GM18517 (cell line): Measurements from ENCODE around the gene PIP5K1B.
A peak's percentile ranks its signal among the peaks of the same experiment; 100 is the strongest.

Experiments used
- ATAC-seq: cut with Tn5 transposase; IDR thresholded peaks from one replicate; pipeline ENCODE4 v1.9.1; 2021; ENCODE audit warnings: mild to moderate bottlenecking, moderate library complexity; ENCODE audit not compliant: unreplicated experiment

Gene PIP5K1B

GRCh38 chr9:68947842-68948569 lies 243.0 kb downstream of the PIP5K1B start:
- no peak for ATAC-seq

- ATAC-seq, result no peak
These were observed 244.4 kb downstream of the PIP5K1B start for GRCh38 chr9:68949271-68950000.

- no peak for ATAC-seq
These were observed 245.1 kb downstream of the PIP5K1B start for GRCh38 chr9:68950188-68950587.

GRCh38 chr9:68950689-68951088 lies 245.6 kb downstream of the PIP5K1B start:
- no peak for ATAC-seq

GRCh38 chr9:68951879-68952659 lies 247.0 kb downstream of the PIP5K1B start:
- peak; percentile 72 for ATAC-seq

- ATAC-seq, result no peak
These were observed 248.7 kb downstream of the PIP5K1B start for GRCh38 chr9:68953771-68954170.

- ATAC-seq, result no peak
These were observed 250.3 kb downstream of the PIP5K1B start for GRCh38 chr9:68955330-68955729.

GRCh38 chr9:68957479-68957878 lies 252.4 kb downstream of the PIP5K1B start:
- no peak for ATAC-seq

GRCh38 chr9:68961587-68961986 lies 256.5 kb downstream of the PIP5K1B start:
- ATAC-seq, result no peak

GRCh38 chr9:68963416-68963815 lies 258.4 kb downstream of the PIP5K1B start:
- ATAC-seq, result no peak

- ATAC-seq, result no peak
These were observed 259.1 kb downstream of the PIP5K1B start for GRCh38 chr9:68964102-68964541.

- no peak for ATAC-seq
These were observed 259.7 kb downstream of the PIP5K1B start for GRCh38 chr9:68964765-68965164.

- peak; percentile 71 for ATAC-seq
These were observed 261.5 kb downstream of the PIP5K1B start for GRCh38 chr9:68966496-68966944.

- no peak for ATAC-seq
These were observed 262.8 kb downstream of the PIP5K1B start for GRCh38 chr9:68967800-68968199.

GRCh38 chr9:68969538-68969937 lies 264.5 kb downstream of the PIP5K1B start:
- no peak for ATAC-seq

- ATAC-seq, result no peak
These were observed 265.1 kb downstream of the PIP5K1B start for GRCh38 chr9:68970151-68970550.

- no peak for ATAC-seq
These were observed 268.6 kb downstream of the PIP5K1B start for GRCh38 chr9:68973619-68974018.

- ATAC-seq, result peak; percentile 89
These were observed 269.4 kb downstream of the PIP5K1B start for GRCh38 chr9:68974431-68974830.

- no peak for ATAC-seq
These were observed 269.9 kb downstream of the PIP5K1B start for GRCh38 chr9:68974901-68975300.

- ATAC-seq, result no peak
These were observed 270.5 kb downstream of the PIP5K1B start for GRCh38 chr9:68975365-68976043.

- no peak for ATAC-seq
These were observed 273.0 kb downstream of the PIP5K1B start for GRCh38 chr9:68978066-68978465.
